Caki2 (cell line): ENCODE measurements around the gene TENM4. TPM values are rescaled to one million over a fixed set of nuclear protein-coding genes. Genes with fewer than 3 reads are reported as not detected.
A peak's percentile ranks its signal among the peaks of the same experiment; 100 is the strongest.

Source experiments
- DNase-seq: peaks from one replicate; pipeline ENCODE4 v3.0.0-alpha.2; 2015; ENCODE audit warnings: low read depth
- in situ Hi-C: cut with HindIII; loops from 2 replicates; pipeline ENCODE4 v1.10.0; 2016; ENCODE audit warnings: low sequenced_read_pairs, low pct_unique_long_range_greater_than_20kb, mixed read lengths
- total RNA-seq: library from RNA; depleted of rRNA; stranded (reverse); fragments of >200 nt; shearing (Covaris generic); gene quantifications from 2 replicates; pipeline ENCODE4 v1.2.3, GENCODE V29; 2014; ENCODE audit warnings: low replicate concordance; rRNA removed

The TENM4 gene
- 0.17 and 0.70 TPM in 2 replicates for total RNA-seq

DNA sequence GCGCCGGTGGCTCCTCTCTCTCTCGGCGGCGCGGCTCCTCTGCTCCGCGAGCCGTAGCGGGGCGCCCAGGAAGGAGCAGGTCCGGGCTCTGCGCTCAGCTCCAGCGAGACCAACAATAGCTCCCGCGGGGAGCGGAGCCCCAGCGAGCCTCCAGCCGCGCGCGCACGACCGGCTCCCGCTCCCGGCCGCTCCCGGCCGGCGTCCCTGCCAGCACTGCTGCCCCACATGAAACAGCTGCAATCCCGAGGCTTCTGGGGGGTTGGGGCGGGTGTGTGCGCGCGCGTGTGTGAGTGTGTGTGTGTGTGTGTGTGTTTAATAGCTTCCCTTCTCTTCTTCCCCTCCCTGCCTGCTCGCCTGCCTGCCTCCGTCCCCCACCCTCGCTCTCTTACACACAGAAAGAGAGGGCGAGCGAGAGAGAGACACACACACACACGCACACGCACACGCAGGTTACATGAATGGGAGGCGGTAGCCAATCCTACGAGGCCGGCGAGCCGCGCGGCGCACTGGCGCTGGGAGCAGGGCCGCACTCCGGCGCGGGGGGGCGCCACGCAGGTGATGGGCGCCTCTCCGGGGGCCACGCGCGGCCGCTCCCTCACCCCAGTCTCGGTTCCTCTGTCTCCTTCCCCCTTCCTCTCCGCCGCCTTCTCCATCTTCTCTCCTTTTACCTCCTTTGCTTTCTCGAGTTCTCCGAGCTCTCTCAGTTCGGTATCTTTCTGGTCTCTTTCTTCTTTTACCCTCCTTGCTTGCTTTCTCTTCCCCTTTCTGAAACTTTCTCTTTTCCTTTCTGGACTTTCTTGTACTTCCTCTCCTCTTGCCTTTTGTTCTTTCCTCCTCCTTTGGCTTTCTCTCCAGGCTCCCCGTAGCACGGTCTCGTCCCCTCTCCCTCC lies at the start of gene TENM4:
TSS of gene TENM4 (minus strand) at position 460 of the 890 bp plus-strand sequence. CDS start 371,086 bp downstream, outside the sequence.
- peak; percentile 78 for DNase-seq
- in situ Hi-C loops: no loop called here

DNA sequence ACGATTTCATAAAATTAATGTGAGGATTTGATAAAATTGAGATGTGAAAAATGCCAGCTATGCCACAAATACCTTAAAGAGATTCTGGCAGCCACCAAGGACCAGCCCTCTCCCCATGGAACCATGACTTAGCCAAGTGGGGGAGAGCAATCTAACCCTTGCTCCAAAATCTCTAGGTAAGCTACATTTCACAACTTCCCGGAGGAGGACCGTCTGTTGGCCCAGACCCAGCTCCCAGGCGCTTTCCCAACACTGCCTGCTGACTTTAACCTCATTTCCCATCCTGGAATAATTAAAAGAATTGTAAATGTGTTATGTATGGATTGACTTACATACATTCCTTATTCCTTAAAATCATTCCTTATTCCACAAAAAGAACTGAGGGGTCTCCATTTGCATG lies 47.5 kb upstream of the TENM4 start:
- no peak for DNase-seq
- in situ Hi-C loops: no loop called here

- in situ Hi-C loops: no loop called here
These were observed 46.6 kb upstream of the TENM4 start for GRCh38 chr11:79487412-79487811.

GRCh38 chr11:79486242-79486984 lies 45.6 kb upstream of the TENM4 start:
- in situ Hi-C loops: no loop called here
- no peak for DNase-seq

More at GRCh38 chr11:79487412-79487811, 46.6 kb upstream of the TENM4 start:
- no peak for DNase-seq

- no peak for DNase-seq
- in situ Hi-C loops: no loop called here
These were observed 44.9 kb upstream of the TENM4 start for GRCh38 chr11:79485694-79486093.

GRCh38 chr11:79484872-79485271 lies 44.0 kb upstream of the TENM4 start:
- DNase-seq: no peak
- in situ Hi-C loops: no loop called here

- no peak for DNase-seq
- in situ Hi-C loops: no loop called here
These were observed 42.0 kb upstream of the TENM4 start for GRCh38 chr11:79482800-79483199.

GRCh38 chr11:79481795-79482194 lies 41.0 kb upstream of the TENM4 start:
- no peak for DNase-seq
- in situ Hi-C loops: no loop called here

GRCh38 chr11:79480864-79481263 lies 40.0 kb upstream of the TENM4 start:
- in situ Hi-C loops: no loop called here
- DNase-seq: no peak

- DNase-seq: no peak
- in situ Hi-C loops: no loop called here
These were observed 32.1 kb upstream of the TENM4 start for GRCh38 chr11:79472819-79473529.

DNA sequence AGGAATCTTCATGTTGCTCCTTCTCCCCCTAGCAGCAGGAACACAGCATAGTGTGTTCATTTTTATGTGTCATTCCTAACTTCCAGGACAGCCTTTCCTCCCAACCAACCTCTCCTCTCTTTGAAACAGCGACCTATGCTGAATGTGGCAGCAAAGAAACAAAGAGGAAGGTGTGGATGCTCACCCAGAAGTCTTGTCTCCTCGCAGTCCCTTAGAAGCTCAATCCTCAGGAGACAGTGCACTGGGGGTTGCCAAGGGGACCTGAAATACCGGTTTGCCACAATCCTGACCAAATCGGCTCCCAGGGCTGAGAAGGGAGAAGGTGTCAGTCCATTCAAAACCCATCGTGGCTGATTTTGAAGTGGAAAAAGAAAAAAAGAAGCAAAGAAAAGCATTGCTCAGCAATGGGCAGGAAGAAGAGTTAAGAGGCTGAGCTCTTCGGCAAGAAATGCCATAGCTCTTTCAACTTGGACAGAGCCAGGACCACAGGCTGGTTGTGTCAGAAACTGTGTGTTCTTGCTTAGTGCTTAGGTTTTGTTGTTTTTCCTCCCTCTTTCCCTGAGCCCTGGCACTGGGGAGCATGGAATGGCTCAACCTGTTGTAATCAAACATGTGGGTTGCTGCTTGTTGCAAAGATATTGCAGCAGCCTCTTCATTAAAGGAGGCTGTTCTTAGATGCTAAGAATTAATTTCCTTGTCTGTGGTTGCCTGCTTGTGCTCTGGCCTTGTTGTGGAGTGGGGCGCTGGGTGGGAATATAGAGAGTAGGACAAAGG lies 30.4 kb upstream of the TENM4 start:
- no peak for DNase-seq
- in situ Hi-C loops: no loop called here

- in situ Hi-C loops: no loop called here
- no peak for DNase-seq
These were observed 29.3 kb upstream of the TENM4 start for GRCh38 chr11:79470161-79470560.

- DNase-seq: no peak
- in situ Hi-C loops: no loop called here
These were observed 26.9 kb upstream of the TENM4 start for GRCh38 chr11:79467761-79468160.

- DNase-seq: peak; percentile 23
- in situ Hi-C loops: no loop called here
These were observed 25.6 kb upstream of the TENM4 start for GRCh38 chr11:79466411-79466810.

- no peak for DNase-seq
- in situ Hi-C loops: no loop called here
These were observed 24.3 kb upstream of the TENM4 start for GRCh38 chr11:79465160-79465559.

DNA sequence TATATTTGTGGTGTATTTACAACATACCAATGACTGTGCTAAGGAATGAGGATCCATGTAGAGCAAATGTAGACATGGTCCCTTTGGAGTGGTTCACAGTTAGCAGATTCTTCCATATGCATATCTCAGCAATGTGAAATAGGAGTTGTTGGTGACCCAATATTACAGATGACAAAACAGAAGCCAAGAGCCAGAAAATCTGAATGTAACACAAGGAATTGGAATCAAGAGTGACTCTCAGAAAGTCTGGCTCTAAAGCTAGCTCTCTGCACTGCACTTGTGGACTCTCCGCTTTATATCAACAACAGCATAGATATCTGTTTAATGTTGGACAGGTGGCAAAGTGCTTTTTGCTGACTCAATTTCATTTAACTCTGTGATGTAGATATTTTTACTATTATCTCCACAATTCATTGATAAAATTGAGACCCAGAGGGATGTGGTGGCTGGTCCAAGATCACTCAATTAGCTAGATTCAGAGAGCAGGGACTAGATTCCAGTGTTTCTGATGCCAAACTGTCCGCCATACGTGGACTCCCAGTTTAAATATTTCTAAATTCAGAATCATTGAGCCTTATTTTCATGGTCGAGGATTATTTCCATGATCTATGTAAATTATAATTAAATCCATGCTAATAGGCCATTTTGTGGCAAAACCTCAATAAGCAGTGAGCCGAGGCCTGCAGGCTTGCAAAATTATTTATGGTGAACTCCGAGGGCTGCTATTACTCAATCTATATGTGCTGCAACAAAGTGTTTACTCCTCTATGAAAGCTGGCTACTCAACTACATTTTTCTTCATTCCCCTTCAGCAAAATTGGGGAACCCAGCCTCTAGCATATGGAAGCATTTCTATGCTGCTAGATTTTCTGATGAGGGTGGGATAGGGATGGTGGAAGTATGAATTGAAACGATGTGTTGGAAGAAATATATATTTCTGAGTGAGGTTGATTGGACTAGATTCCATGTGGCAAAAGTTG lies 21.1 kb upstream of the TENM4 start:
- in situ Hi-C loops: no loop called here
- DNase-seq: no peak

DNA sequence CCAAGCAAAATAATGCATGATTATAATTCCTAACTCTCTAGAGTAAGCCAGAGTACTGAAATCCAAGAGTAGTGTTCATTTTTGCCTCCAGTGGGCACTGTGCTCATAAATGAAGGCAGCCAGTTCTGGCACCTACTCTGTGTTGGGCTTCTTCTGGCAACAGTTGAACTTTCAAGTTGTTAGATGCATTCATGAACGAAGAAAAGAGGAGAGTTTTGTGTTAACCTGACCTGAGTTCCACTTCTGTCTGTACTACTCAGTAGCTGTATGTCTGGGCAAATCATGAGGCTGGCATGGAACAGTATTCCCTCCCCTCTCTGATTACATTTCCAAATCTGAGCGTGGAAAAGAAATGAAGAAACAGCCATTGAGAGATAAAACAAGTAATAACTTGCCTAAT lies 20.3 kb upstream of the TENM4 start:
- in situ Hi-C loops: no loop called here
- DNase-seq: peak; percentile 2
